HG02623 (cell line): ENCODE results near the gene XRRA1.
A peak's percentile ranks its signal among the peaks of the same experiment; 100 is the strongest.

ENCODE experiments used
- ATAC-seq: cut with Tn5 transposase; IDR thresholded peaks from one replicate; pipeline ENCODE4 v1.9.1; 2021; ENCODE audit warnings: moderate library complexity; ENCODE audit not compliant: unreplicated experiment

Gene XRRA1

GRCh38 chr11:74952752-74953151 is 3.9 kb upstream of the XRRA1 start:
- ATAC-seq = no peak

GRCh38 chr11:74951226-74951625 is 2.3 kb upstream of the XRRA1 start:
- ATAC-seq = no peak

GRCh38 chr11:74950374-74950969 is 1.6 kb upstream of the XRRA1 start:
- no peak for ATAC-seq

GRCh38 chr11:74949753-74950137 is 854 bp upstream of the XRRA1 start:
- no peak for ATAC-seq

GRCh38 chr11:74948546-74948897 is 369 bp downstream of the XRRA1 start:
- peak; percentile 1 for ATAC-seq

GRCh38 chr11:74942073-74942759 is 6.7 kb downstream of the XRRA1 start:
- ATAC-seq = no peak

GRCh38 chr11:74941492-74941891 is 7.4 kb downstream of the XRRA1 start:
- no peak for ATAC-seq

GRCh38 chr11:74937696-74938475 is 11.0 kb downstream of the XRRA1 start:
- ATAC-seq = no peak

- no peak for ATAC-seq
Measured at GRCh38 chr11:74936976-74937375, 11.9 kb downstream of the XRRA1 start.

GRCh38 chr11:74936087-74936486 is 12.8 kb downstream of the XRRA1 start:
- no peak for ATAC-seq

- ATAC-seq = no peak
Measured at GRCh38 chr11:74935285-74935684, 13.6 kb downstream of the XRRA1 start.

- ATAC-seq = no peak
Measured at GRCh38 chr11:74933765-74934164, 15.1 kb downstream of the XRRA1 start.

GRCh38 chr11:74932797-74933196 is 16.1 kb downstream of the XRRA1 start:
- no peak for ATAC-seq

GRCh38 chr11:74932169-74932568 is 16.7 kb downstream of the XRRA1 start:
- no peak for ATAC-seq

GRCh38 chr11:74929431-74930363 is 19.2 kb downstream of the XRRA1 start:
- peak; percentile 52 for ATAC-seq

GRCh38 chr11:74927496-74927895 is 21.4 kb downstream of the XRRA1 start:
- no peak for ATAC-seq

- no peak for ATAC-seq
Measured at GRCh38 chr11:74926304-74927030, 22.4 kb downstream of the XRRA1 start.

- no peak for ATAC-seq
Measured at GRCh38 chr11:74925281-74925680, 23.6 kb downstream of the XRRA1 start.

- no peak for ATAC-seq
Measured at GRCh38 chr11:74923125-74923524, 25.8 kb downstream of the XRRA1 start.

GRCh38 chr11:74909812-74910211 is 39.1 kb downstream of the XRRA1 start:
- ATAC-seq = no peak
